Activated CD8-positive, alpha-beta T cell treated with anti-CD3 and anti-CD28 coated beads, Interleukin-2, amount 10 ng/mL, durations not matched to agents 7 days and 5 days (primary cell): Measurements from ENCODE around the gene DUS1L. TPM values are rescaled to one million over a fixed set of nuclear protein-coding genes. Genes with fewer than 3 reads are reported as not detected.
A peak's percentile ranks its signal among the peaks of the same experiment; 100 is the strongest.

Experiments
- ATAC-seq: fragments of 150-1000 bp; cut with Tn5 transposase; one replicate; pipeline ENCODE4 v1.10.0; 2021; ENCODE audit warnings: moderate library complexity
- CTCF ChIA-PET: fragments of 350-600 bp; sonication (Branson Sonifier 250); formaldehyde crosslinking; loops from one replicate; lab custom pipeline; 2021; ENCODE audit warnings: antibody characterized with exemption; lab: Charles Lee
- POLR2A ChIA-PET: fragments of 350-600 bp; sonication (Branson Sonifier 250); formaldehyde crosslinking; loops from one replicate; lab custom pipeline; 2021; ENCODE audit warnings: antibody characterized with exemption; lab: Charles Lee
- DNase-seq: peaks from one replicate; pipeline ENCODE4 v3.0.0-alpha.2; 2020
- H3K27ac Mint-ChIP-seq: one replicate; pipeline ENCODE4 v1.8.0; 2021; ENCODE audit warnings: mild to moderate bottlenecking, mixed read lengths
- H3K27me3 Mint-ChIP-seq: one replicate; pipeline ENCODE4 v1.8.0; 2021; ENCODE audit warnings: low read depth, mixed read lengths
- H3K36me3 Mint-ChIP-seq: one replicate; pipeline ENCODE4 v1.8.0; 2021; ENCODE audit warnings: low read depth, mixed read lengths
- H3K4me1 Mint-ChIP-seq: one replicate; pipeline ENCODE4 v1.8.0; 2021; ENCODE audit warnings: low read depth, mixed read lengths
- H3K4me3 Mint-ChIP-seq: one replicate; pipeline ENCODE4 v1.8.0; 2021; ENCODE audit warnings: mild to moderate bottlenecking, mixed read lengths
- H3K9me3 Mint-ChIP-seq: one replicate; pipeline ENCODE4 v1.8.0; 2022; ENCODE audit warnings: mixed read lengths; ENCODE audit not compliant: insufficient read depth
- total RNA-seq, 2 experiments: library from RNA; stranded (reverse); gene quantifications; one replicate each; pipeline ENCODE4 v1.2.3, GENCODE V29; 2021

Gene DUS1L
- total RNA-seq, 2 experiments from 2014 or later, result 126 to 127 TPM

GRCh38 chr17:82056729-82057621, 8.6 kb downstream of the DUS1L start:
- H3K36me3 Mint-ChIP-seq, result peaks cover 11% of the 10 kb centered on the region
- POLR2A ChIA-PET, result no interaction called here
- H3K4me1 Mint-ChIP-seq, result peaks cover 15% of the 10 kb centered on the region
- CTCF ChIA-PET, result interaction anchor here (0.7 kb wide), 1 partner anchor 19 kb away, joined by 3 read pairs; the partner anchor contains the start of gene DCXR
- H3K9me3 Mint-ChIP-seq, result no peaks in the 10 kb centered on the region
- DNase-seq (no peak), ATAC-seq (no peak)
- no peak overlapping the region for H3K4me3 Mint-ChIP-seq
- H3K27me3 Mint-ChIP-seq, result no peaks in the 10 kb centered on the region
- H3K27ac Mint-ChIP-seq, result no peak overlapping the region

- ATAC-seq, result no peak
- H3K4me3 Mint-ChIP-seq, result no peak overlapping the region
- ChIA-PET POLR2A (no interaction called here), CTCF (interaction anchor here (0.7 kb wide), 1 partner anchor 19 kb away, joined by 3 read pairs; the partner anchor contains the start of gene DCXR)
- H3K27ac Mint-ChIP-seq, result no peak overlapping the region
- H3K36me3 Mint-ChIP-seq, result peaks cover 11% of the 10 kb centered on the region
- no peaks in the 10 kb centered on the region for H3K27me3 Mint-ChIP-seq
- peaks cover 15% of the 10 kb centered on the region for H3K4me1 Mint-ChIP-seq
- DNase-seq, result no peak
- no peaks in the 10 kb centered on the region for H3K9me3 Mint-ChIP-seq
Measured at GRCh38 chr17:82055965-82056728, 9.5 kb downstream of the DUS1L start.

- H3K36me3 Mint-ChIP-seq, result peaks cover 11% of the 10 kb centered on the region
- CTCF ChIA-PET, result interaction anchor here (1.5 kb wide), 1 partner anchor 151 kb away, joined by 4 read pairs; no protein-coding TSS in a partner anchor
- peaks cover 21% of the 10 kb centered on the region for H3K4me1 Mint-ChIP-seq
- H3K9me3 Mint-ChIP-seq, result no peaks in the 10 kb centered on the region
- no peak overlapping the region for H3K4me3 Mint-ChIP-seq
- ATAC-seq, result no peak
- POLR2A ChIA-PET, result no interaction called here
- no peak overlapping the region for H3K27ac Mint-ChIP-seq
- no peaks in the 10 kb centered on the region for H3K27me3 Mint-ChIP-seq
- no peak for DNase-seq
Measured at GRCh38 chr17:82055023-82055964, 10.3 kb downstream of the DUS1L start.

- H3K9me3 Mint-ChIP-seq, result no peaks in the 10 kb centered on the region
- H3K4me3 Mint-ChIP-seq, result no peak overlapping the region
- ChIA-PET CTCF (interaction anchor here (1.5 kb wide), 1 partner anchor 152 kb away, joined by 4 read pairs; no protein-coding TSS in a partner anchor), POLR2A (no interaction called here)
- peaks cover 24% of the 10 kb centered on the region for H3K4me1 Mint-ChIP-seq
- H3K27ac Mint-ChIP-seq, result no peak overlapping the region
- DNase-seq, result no peak
- H3K27me3 Mint-ChIP-seq, result no peaks in the 10 kb centered on the region
- no peak for ATAC-seq
- H3K36me3 Mint-ChIP-seq, result peaks cover 9% of the 10 kb centered on the region
Measured at GRCh38 chr17:82054351-82055022, 11.1 kb downstream of the DUS1L start.

- Mint-ChIP-seq H3K36me3 (peaks cover 9% of the 10 kb centered on the region), H3K27me3 (no peaks in the 10 kb centered on the region), H3K27ac (peak overlapping the region; percentile 46), H3K9me3 (no peaks in the 10 kb centered on the region), H3K4me1 (peaks cover 24% of the 10 kb centered on the region), H3K4me3 (peak overlapping the region; percentile 85)
- ChIA-PET CTCF (interaction anchor here (1.5 kb wide), 1 partner anchor 153 kb away, joined by 4 read pairs; no protein-coding TSS in a partner anchor), POLR2A (interaction anchor here (0.6 kb wide), 1 partner anchor 52 kb away, joined by 3 read pairs; no protein-coding TSS in a partner anchor)
- DNase-seq (no peak), ATAC-seq (no peak)
Measured at GRCh38 chr17:82053556-82054263, 11.9 kb downstream of the DUS1L start.

GRCh38 chr17:82053130-82053529, 12.5 kb downstream of the DUS1L start:
- no peaks in the 10 kb centered on the region for H3K27me3 Mint-ChIP-seq
- no peak for DNase-seq
- peaks cover 7% of the 10 kb centered on the region for H3K36me3 Mint-ChIP-seq
- H3K27ac Mint-ChIP-seq, result peak overlapping the region; percentile 46
- ATAC-seq, result no peak
- ChIA-PET POLR2A (interaction anchor here (0.6 kb wide), 1 partner anchor 53 kb away, joined by 3 read pairs; no protein-coding TSS in a partner anchor), CTCF (no interaction called here)
- H3K9me3 Mint-ChIP-seq, result no peaks in the 10 kb centered on the region
- H3K4me3 Mint-ChIP-seq, result peak overlapping the region; percentile 85
- peaks cover 24% of the 10 kb centered on the region for H3K4me1 Mint-ChIP-seq

GRCh38 chr17:82052638-82053059, 13.0 kb downstream of the DUS1L start:
- Mint-ChIP-seq H3K27ac (peak overlapping the region; percentile 55), H3K4me3 (peak overlapping the region; percentile 85), H3K36me3 (peaks cover 3% of the 10 kb centered on the region), H3K4me1 (peaks cover 24% of the 10 kb centered on the region), H3K9me3 (no peaks in the 10 kb centered on the region), H3K27me3 (no peaks in the 10 kb centered on the region)
- ChIA-PET POLR2A (interaction anchor here (0.9 to 1.0 kb wide), 2 partner anchors 13 to 15 kb away, joined by 3 read pairs; partner anchors contain the start of genes DCXR and DUS1L), CTCF (interaction anchor here (3.0 to 3.1 kb wide), 2 partner anchors 15 to 22 kb away, joined by 11 to 17 read pairs; partner anchors contain the start of genes DCXR and RAC3)
- DNase-seq, result no peak
- no peak for ATAC-seq

GRCh38 chr17:82051776-82052637, 13.6 kb downstream of the DUS1L start, which contains the start of the genes GPS1 and RFNG:
TSS of gene GPS1 (plus strand) at chr17:82051898. CDS start at chr17:82051932, 34 bp downstream.
TSS of gene RFNG (minus strand) at chr17:82051811. CDS start at chr17:82051766, 45 bp downstream.
- no peaks in the 10 kb centered on the region for H3K9me3 Mint-ChIP-seq
- POLR2A ChIA-PET, result interaction anchor here (0.9 to 1.0 kb wide), 2 partner anchors 13 to 14 kb away, joined by 3 read pairs; partner anchors contain the start of genes DCXR and DUS1L
- CTCF ChIA-PET, result interaction anchor here (3.0 to 3.1 kb wide), 2 partner anchors 14 to 21 kb away, joined by 11 to 17 read pairs; partner anchors contain the start of genes DCXR and RAC3

More at GRCh38 chr17:82051776-82052637, 13.6 kb downstream of the DUS1L start, which contains the start of the genes GPS1 and RFNG:
- Mint-ChIP-seq H3K27me3 (no peaks in the 10 kb centered on the region), H3K4me3 (peak within 1 kb of the TSS; percentile 85), H3K36me3 (peaks cover 2% of the 10 kb centered on the region), H3K4me1 (peaks cover 24% of the 10 kb centered on the region), H3K27ac (peak within 1 kb of the TSS; percentile 83)
- DNase-seq (peak; percentile 88), ATAC-seq (peak; percentile 92)
